Lower lobe of right lung (tissue), 2 donors: ENCODE results near the gene FRY. TPM values are rescaled to one million over a fixed set of nuclear protein-coding genes. Genes with fewer than 3 reads are reported as not detected.

Source experiments
- ATAC-seq, 2 donors: fragments of 200-7000 bp; cut with Tn5 transposase; one replicate each; pipeline ENCODE4 v1.9.1; 2020 to 2022; ENCODE audit warnings: mild to moderate bottlenecking in 2 of 2, moderate library complexity in 2 of 2
- DNase-seq: peaks from one replicate; pipeline ENCODE4 v3.0.0-alpha.2; 2020
- H3K27ac ChIP-seq: fragments of 200-600 bp; one replicate; pipeline ENCODE4 v1.8.0; 2022
- H3K27me3 ChIP-seq: fragments of 200-600 bp; one replicate; pipeline ENCODE4 v1.8.0; 2022; ENCODE audit warnings: low read depth
- H3K36me3 ChIP-seq: fragments of 200-600 bp; one replicate; pipeline ENCODE4 v1.8.0; 2022; ENCODE audit warnings: mild to moderate bottlenecking
- H3K4me1 ChIP-seq: fragments of 200-600 bp; one replicate; pipeline ENCODE4 v1.8.0; 2022
- H3K4me3 ChIP-seq: fragments of 200-600 bp; one replicate; pipeline ENCODE4 v1.8.0; 2022; ENCODE audit warnings: mild to moderate bottlenecking
- H3K9me3 ChIP-seq: fragments of 200-600 bp; one replicate; pipeline ENCODE4 v1.8.0; 2022
- CTCF ChIP-seq: fragments of 200-600 bp; IDR thresholded peaks from one replicate; pipeline ENCODE4 v1.8.0; 2022; ENCODE audit warnings: antibody characterized with exemption, mild to moderate bottlenecking
- intact Hi-C: fragments of 100-400 bp; cut with DNase I; formaldehyde crosslinking; loops from one replicate; pipeline ENCODE4 v1.11.0; 2022
- total RNA-seq: library from RNA; stranded (reverse); fragmentation: NEBNext Ultra II Directional; extraction: Animal tissue kit (Norgen Biotek cat#: 25700); gene quantifications from one replicate; pipeline ENCODE4 v1.2.1, GENCODE V29; 2021
- donor health status: DM: no; HTN: yes; CAD: no; lungs with severe emphysema.

The FRY gene
- total RNA-seq, 1 donor from 2014 or later, result 93.7 TPM

GRCh38 chr13:32314271-32315237 lies 283.0 kb downstream of the FRY start:
- peak; percentile 85 for DNase-seq
- Histone ChIP-seq H3K4me1 (peaks cover 9% of the 10 kb centered on the region), H3K36me3 (no peaks in the 10 kb centered on the region), H3K9me3 (no peaks in the 10 kb centered on the region), H3K27me3 (no peaks in the 10 kb centered on the region), H3K4me3 (peak overlapping the region; percentile 91), H3K27ac (peak overlapping the region; percentile 97)
- TF ChIP-seq CTCF, result no peak
- ATAC-seq, result peak; percentile 78 to 79
- intact Hi-C loops, result loop anchor here (10.0 kb wide), 1 partner anchor 400 kb away; no protein-coding TSS in a partner anchor

- H3K9me3 ChIP-seq, result no peaks in the 10 kb centered on the region
- peak within 1 kb of the TSS; percentile 91 for H3K4me3 ChIP-seq
- TF ChIP-seq CTCF, result peak; percentile 6
- DNase-seq (peak; percentile 96), ATAC-seq (peak; percentile 98 to 99)
- intact Hi-C loops, result loop anchor here (10.0 kb wide), 1 partner anchor 401 kb away; no protein-coding TSS in a partner anchor
- H3K4me1 ChIP-seq, result no peaks in the 10 kb centered on the region
- no peaks in the 10 kb centered on the region for H3K27me3 ChIP-seq
- no peaks in the 10 kb centered on the region for H3K36me3 ChIP-seq
- peak within 1 kb of the TSS; percentile 97 for H3K27ac ChIP-seq
Observed at GRCh38 chr13:32315238-32316027, 283.9 kb downstream of the FRY start, which contains the start of the genes BRCA2 and ZAR1L. TSS of gene BRCA2 (plus strand) at chr13:32315508. CDS start at chr13:32316461, 953 bp downstream. TSS of gene ZAR1L (minus strand) at chr13:32315363. CDS start at chr13:32311925, 3,438 bp downstream.

- H3K27ac ChIP-seq, result peak overlapping the region; percentile 97
- H3K36me3 ChIP-seq, result no peaks in the 10 kb centered on the region
- DNase-seq (no peak), ATAC-seq (no peak)
- H3K27me3 ChIP-seq, result no peaks in the 10 kb centered on the region
- peak overlapping the region; percentile 91 for H3K4me3 ChIP-seq
- H3K4me1 ChIP-seq, result no peaks in the 10 kb centered on the region
- intact Hi-C loops, result loop anchor here (10.0 kb wide), 1 partner anchor 401 kb away; no protein-coding TSS in a partner anchor
- H3K9me3 ChIP-seq, result no peaks in the 10 kb centered on the region
- no peak for TF ChIP-seq CTCF
Observed at GRCh38 chr13:32316028-32316339, 284.4 kb downstream of the FRY start.

- H3K4me3 ChIP-seq, result peak overlapping the region; percentile 91
Observed at GRCh38 chr13:32316501-32316900, 284.9 kb downstream of the FRY start.

More at GRCh38 chr13:32316501-32316900, 284.9 kb downstream of the FRY start:
- Histone ChIP-seq H3K4me1 (no peaks in the 10 kb centered on the region), H3K9me3 (no peaks in the 10 kb centered on the region), H3K36me3 (no peaks in the 10 kb centered on the region), H3K27ac (peak overlapping the region; percentile 97), H3K27me3 (no peaks in the 10 kb centered on the region)
- DNase-seq (no peak), ATAC-seq (no peak)
- intact Hi-C loops, result loop anchor here (10.0 kb wide), 1 partner anchor 402 kb away; no protein-coding TSS in a partner anchor
- TF ChIP-seq CTCF, result no peak
